GM19455 (cell line): ENCODE data around the gene RAPSN.

Experiments
- ATAC-seq: cut with Tn5 transposase; IDR thresholded peaks from one replicate; pipeline ENCODE4 v1.9.1; 2021; ENCODE audit not compliant: unreplicated experiment

The RAPSN gene

DNA sequence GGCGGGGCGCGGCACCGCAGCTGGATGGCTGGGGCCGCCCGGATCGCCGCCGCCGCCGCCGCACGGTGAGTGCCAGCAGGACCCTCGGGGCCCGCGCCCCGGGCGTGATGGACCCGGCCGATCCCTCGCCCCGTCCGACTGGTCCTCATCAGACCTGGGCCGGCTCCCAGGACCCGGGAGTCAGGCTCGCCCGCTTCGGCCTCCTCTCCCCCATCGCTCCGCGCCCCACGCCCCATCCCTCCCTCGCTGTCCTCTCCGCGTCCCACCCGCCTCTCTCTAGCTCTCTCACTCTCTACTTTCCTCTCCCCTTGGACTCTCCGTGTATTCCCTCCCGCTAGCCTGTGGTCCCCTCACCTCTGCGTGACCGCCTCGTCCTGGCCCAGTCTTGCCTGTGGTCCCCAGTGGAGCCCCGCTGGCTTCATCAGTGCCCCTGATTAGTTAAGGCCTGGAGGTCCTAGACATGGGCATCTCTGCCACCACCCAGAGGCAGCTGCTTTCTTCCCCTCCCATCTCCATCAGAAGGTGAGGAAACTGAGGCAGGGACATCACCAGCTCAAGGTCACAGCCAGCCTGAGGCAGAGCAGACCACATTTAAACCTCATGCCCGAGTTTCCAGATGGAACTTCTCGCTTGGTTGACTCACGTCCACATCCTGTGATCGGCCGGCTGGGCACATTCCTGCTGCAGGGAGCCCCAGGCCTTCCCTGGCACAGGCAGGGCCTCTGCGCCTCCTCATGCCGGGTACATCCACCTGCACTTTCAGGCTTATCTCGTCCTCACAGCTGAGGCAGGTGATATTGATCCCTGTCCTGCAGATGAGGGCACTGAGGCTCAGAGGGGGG, 40.1 kb downstream of the RAPSN start:
- peak; percentile 13 for ATAC-seq

DNA sequence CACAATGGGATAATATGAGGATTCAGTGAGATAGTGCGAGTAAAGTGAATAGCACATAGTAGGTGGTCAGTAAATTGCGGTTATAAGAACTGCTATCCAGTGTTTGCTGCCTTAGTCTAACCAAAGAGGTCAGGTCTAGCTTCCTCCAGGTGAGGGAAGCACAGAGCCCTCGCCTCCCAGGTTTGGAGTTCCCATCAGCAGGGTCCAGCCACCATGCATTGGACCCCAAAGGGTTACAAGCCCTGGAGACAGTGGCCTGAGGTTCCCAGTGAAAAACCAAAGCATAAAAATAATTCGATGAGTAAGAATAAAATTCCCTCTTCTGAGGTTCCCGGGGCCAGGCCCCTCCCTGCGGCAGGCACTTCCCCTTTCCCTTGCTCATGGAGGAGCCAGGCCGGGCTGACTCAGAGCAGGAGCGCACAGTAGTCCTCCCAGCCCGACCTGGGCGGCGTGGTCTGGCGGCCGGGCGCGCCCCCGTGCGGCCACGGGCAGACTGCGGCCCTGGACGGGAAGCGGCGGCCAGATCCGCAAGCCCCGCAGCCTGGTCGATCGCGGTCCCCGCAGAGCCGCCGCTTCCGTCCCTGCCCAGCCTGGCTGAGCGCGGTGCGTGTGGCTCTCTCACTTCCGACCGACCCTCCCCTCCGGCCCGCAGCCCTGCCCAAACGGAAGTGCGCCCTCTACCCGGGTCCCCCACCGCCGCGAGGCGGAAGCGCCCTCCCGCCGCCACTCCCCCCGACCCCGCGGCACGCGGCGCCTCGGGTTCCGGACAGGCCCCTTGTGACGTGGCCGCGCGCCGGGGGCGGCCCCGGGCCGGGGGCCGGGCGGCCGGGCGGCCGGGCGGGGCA, 41.0 kb downstream of the RAPSN start, which contains the start of gene SLC39A13:
Gene SLC39A13 (plus strand): TSS at position 845 of the 845 bp plus-strand sequence. CDS start 1,505 bp downstream, outside the sequence.
- peak; percentile 80 for ATAC-seq

DNA sequence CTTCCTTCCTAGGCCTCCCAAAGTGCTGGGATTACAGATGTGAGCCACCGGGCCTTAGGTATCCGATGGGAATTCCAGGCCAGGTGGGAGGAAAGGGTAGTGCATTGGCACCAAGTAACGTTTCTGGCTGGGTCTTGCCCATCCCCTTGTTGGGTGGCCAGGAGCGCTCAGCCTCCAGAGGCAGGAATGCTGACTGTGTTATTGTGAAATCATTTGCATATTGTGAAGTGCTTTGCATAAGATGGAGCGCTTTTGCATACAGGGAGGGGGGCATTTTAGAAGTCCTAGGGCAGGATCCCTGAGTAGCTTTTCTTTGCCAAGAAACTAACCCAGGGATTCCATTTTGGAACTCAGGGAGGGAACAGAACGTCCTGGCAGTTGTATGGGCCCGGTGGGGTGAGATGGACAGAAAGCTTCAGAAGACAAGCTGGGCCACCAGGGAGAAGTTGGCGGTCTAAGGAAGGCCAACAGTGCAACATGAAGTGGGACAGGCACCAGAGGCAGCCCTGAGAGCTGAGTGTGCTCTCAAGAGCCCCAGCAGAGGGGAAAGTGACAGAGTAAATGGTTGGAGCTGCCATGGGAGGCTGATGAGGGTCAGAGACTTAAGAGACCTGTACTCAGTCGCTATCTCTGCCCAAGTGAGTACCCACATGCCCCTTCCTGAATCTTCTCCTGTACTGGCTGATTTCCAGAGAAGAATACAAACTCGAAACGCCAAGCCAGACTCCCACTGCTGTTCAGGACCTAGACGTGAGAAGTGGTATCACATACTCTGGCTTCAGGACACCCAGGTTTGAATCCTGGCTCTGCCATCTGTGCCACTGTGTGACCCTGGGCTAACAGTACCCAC, 41.8 kb downstream of the RAPSN start:
- no peak for ATAC-seq

DNA sequence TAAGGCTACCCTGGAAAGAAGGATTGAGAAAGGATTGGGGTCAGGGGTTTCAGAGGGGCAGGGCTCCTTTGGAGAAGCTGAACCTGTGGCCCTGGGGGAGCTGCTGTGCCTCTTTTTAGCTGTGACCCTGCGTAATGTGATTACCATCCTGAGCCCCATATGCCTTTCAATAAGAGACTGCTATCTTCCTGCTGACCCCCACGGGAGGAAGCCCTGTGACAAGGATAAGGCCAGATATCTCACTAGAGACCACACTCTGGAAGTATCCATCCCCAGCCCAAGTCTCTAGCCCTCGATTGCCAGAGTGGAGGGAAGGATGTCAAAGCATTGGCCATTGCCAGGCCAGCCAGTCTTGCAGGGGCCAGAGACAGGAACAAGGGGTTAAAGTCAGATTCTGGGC, 45.4 kb downstream of the RAPSN start:
- no peak for ATAC-seq

DNA sequence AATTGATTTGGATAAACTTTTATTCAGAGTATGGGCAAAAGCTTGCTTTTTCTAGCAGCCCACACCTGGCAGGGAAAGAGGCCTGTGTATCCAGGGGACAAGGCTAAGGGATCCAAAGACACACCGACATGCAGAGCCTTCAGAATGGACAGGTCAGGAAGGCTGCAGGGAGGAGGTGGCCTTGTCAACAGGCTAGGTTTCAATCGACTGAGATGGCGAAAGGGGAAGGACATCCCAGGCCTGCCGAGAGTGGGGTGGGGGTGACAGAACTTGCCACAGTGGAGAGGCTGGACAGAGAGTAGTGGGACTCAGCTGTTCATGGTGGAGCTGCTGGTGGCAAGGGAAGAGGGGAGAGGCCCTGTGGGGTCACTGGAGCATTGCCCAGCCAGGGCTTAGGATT, 45.8 kb downstream of the RAPSN start:
- no peak for ATAC-seq

DNA sequence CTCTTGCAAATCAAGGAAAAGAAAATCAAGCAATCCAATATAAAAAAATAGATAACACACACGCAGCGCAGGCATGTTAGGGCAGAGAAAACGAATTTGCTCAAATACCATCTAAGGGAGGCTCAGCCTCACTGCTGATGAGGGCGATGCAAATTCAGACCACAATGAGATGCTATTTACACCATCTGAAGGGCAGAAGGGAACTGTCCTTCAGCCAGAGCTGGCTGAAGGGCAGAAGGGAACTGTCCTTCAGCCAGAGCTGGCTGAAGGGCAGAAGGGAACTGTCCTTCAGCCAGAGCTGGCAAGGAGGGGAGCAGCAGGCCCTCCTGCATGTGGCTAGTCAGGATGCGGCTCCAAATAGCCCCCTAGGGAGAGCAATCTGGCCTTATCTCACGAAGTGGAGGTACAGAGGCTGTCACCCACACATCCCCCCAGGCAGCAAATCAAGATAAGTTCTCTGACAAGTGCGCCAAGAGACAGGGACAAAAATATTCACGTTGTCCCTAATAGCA, 48.1 kb downstream of the RAPSN start:
- ATAC-seq: peak; percentile 66

DNA sequence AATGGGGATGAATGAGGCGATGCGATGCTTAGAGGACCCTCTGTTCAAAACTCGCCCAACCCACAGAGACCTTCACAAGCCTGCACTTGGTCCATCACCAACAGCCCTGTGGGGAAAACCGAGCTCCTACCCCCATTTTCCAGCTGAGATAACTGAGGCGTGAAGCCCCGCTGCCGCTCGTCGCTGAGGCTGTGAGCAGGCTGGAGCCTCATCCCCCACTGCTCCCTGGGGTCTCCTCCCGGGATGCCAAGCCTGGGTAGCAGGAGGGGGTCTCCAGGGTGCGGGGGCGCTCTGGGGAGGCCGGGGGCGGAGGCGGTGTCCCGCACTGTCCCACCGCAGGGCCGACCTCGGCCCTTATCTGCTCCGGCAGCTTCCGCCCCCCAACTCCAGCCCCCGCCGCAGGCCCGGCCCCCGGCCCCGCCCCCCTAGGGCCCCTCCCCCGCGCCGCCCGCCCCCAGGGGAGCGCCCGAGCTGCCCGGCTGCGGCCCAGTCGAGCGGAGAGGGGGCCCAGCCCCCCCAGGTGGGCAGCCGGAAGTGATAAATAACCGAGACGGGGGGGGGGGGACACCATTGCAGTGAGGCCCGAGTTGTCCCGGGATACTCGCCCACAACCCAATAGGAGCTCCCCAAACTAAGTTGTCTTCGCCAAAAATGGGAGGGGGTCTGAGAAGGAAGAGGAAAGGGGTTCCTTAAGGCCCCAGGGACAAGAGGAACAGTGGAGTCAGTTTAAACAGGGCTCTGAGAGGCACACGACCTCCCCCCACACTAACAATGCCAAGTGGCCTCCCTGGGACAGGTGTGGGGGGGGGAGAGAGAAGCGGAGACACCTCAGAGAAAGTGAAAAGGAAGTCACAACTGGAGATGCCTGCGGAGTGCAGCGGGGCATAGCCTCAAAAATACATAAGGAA, 48.8 kb downstream of the RAPSN start:
- peak; percentile 48 for ATAC-seq

DNA sequence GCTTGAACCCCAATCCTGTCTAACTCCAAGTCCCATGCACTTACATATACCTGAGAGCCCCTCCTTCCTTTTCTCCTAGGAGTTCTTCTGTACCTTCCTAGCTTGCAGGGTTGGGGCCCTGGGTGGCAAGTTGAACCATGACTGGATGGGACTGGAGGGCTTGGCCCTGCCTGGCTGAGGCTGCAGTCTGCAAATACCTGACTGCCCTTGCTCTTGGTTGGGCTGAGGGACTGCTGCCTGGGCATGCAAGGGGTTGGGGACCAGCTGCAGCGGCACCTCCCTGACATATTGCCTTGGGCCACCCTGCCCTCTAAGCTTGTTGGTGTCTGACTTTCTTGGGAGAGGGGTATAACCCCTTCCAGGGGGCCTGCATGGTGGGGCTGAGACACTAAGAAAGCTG, 50.4 kb downstream of the RAPSN start:
- ATAC-seq: no peak

DNA sequence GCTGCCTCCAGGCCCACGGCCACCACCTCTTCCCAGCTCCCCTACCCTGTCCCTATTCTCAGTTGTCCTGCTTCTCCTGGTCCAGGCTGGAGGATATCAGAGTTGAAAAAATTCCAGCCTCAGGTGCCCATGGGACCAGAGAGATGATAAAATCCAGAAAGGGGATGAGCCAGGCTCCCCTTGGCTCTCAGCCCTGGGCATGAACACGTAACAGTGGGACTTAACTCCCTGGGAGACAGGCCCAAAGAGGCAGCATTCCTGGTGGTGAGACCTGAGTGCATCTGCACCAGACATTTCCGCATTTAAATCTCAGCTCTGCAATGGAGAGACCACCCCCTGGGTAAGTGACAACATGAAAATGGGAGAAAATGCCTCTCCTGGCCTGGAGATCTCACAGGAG, 50.9 kb downstream of the RAPSN start:
- ATAC-seq: no peak

DNA sequence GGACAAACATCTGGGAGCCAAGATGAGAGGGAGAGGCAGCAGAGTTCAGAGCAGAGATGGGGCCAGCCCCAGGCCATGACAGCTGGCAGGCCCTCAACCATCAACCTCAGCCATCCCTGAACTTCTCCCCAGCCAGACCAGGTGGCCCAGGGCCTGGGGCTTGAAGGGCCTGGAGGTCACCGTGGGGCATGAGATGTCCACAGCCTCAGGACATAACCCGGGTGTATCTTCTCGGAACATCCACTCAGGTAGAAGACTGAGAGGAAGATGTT, 53.0 kb downstream of the RAPSN start:
- no peak for ATAC-seq

DNA sequence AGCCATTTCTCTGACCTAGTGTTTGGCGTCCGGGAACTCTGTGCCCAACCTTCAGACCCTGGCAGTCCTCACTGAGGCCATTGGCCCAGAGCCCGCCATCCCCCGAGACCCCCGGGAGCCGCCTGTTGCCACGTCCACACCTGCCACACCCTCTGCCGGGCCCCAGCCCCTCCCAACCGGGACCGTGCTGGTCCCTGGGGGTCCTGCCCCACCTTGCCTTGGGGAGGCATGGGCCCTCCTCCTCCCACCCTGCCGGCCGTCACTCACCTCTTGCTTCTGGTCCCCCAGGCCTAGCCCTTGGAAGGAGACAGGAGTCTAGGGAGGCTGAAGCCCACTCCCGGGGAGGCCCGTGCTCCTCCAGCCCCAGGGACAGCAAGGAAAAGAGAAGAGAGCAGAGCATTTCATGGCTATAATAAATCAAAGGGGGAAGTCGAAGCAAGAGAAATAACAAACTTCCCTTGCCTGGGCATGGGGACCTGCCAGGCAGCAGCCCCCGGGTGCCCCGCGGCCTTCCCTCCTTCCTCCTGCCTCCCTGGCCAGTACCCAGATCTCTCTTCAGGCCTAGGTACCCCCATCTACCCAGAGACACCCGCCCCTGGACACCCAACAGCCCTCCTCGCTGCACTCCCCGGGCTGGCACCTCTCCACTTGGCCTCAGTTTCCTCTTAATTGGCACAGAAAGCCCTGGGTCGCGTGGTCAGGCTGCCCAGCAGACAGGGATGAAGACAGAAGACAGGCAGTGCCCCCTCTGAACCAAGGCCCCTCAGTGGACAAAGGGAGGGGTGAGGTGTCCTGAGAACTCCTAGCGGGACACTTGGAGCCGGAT, 53.5 kb downstream of the RAPSN start:
- no peak for ATAC-seq

DNA sequence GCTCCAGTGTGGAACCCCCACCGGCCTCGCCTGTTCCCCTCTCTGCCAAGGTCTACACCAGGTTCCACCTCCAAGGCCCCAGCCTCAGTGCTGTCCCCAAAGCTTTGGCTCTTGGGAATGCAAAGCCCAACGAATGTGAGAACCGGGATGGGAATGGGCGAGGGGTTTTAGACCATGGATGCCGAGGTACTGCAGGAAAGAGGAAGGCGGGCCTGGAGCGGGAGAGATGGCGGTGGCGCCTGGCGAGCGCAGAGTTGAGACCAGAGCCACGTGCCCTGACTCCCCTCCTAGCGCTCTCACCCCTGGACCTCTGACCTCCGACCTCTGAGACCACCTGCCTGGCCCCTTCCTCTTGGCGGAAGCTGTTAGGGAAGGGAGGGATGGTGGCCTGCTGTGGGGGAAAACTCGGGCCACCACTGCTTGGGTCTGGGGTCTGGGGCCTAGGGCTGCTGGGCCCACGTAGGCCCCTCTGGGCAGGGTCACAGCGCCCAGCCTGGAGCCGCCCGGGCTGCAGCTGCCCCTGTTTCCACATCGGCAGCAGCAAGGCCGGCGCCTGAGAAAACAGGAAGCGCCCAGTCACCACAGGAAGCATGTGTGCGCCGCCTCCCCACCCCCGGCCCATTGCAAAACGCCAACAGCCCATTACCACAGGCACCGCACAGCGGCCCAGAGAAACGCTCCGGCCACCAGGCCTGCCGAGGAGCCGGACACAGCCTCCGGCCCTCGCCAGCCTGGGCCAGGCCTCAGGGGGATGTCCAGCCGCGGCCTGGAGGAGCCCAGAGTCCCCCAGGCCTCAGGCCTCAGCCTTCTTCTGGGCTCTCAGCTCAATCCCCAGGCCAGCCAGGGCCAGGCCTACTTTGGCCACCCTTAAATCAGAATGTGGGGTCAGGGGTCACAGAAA, 54.4 kb downstream of the RAPSN start:
- ATAC-seq: no peak

DNA sequence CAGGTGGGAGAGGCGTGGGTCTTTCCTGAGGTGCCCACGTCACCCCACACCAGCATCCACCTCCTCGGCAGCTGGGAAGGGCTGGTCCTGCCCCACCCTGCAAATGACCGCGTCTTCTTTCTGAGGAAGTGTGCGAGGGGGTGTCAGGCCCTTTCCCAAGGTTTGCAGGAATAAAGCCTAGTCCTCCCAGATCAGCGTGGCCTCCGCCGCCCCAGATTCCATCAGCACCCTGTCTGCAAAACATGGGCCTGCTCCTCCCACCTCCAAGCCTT, 55.0 kb downstream of the RAPSN start:
- no peak for ATAC-seq

DNA sequence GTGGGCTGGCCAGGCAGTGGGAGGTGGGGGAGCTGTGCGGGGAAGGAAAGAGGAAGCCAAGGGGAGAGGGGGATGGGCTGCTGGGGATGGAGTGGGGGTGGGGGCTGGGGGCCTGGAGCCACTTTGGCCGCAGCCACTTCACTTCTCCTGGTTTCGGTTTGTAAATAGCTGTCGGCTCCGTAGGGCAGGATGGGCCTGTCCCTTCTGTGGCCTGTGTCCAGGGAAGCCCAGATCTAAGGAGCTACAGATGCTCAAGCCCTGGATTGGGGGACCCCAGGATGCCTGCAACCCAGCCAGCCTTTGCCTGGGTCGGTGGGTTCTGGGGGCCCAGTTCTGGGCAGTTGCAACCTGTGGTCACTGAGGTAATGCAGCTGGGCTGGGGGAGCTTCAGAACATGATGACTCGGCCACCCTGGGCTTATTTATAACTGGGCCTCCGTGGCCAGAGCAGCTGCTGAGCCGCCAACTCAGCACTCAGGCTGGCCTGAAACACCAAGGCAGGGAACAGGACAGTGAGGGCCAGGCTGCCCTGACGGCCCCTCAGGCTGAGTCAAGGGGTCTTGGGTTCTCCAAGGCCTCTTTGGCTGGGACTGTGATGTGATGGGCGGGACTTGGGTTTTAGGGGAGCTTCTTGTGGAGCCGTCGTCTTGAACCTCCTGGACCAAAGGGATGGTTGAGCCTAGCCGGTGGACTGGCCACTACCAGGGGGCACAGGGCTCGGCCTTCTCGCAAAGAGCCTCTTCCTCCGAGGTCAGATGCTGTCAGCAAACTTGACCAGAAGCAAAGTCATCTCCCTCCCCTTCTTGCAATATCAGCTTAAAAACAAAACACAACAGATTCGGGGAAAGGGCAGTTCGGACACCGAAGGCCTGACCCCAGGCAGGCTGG, 55.5 kb downstream of the RAPSN start:
- no peak for ATAC-seq

DNA sequence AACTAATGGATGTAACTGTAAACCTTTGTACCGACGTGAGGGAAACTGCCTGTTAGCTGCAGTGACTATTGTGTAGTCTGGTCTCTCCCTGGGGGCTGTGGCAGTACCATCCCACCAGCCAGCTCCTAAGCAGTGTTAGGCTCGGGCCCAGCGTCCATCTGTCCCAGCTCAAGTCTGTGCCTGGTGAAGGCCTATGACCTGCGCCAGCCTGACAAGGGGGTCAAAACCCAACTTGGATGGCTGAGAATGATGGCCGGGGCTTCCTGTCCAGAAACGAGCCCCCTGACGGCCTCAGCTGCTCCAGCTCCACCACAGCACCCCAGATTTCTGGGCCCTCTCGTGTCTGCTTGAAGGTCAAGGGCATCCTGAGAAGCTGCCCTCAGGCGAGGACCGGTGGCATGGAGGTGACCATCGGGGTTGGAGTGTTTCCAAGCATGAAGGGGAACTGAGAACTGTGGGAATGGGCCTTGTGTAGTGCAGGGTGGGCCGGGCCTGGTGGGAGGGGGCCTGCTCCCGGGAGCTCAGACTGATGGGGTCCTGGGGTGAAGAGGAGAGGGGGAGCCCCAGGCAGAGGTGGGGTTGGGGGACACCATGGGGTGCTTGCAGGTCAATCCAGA, 56.3 kb downstream of the RAPSN start:
- ATAC-seq: no peak

DNA sequence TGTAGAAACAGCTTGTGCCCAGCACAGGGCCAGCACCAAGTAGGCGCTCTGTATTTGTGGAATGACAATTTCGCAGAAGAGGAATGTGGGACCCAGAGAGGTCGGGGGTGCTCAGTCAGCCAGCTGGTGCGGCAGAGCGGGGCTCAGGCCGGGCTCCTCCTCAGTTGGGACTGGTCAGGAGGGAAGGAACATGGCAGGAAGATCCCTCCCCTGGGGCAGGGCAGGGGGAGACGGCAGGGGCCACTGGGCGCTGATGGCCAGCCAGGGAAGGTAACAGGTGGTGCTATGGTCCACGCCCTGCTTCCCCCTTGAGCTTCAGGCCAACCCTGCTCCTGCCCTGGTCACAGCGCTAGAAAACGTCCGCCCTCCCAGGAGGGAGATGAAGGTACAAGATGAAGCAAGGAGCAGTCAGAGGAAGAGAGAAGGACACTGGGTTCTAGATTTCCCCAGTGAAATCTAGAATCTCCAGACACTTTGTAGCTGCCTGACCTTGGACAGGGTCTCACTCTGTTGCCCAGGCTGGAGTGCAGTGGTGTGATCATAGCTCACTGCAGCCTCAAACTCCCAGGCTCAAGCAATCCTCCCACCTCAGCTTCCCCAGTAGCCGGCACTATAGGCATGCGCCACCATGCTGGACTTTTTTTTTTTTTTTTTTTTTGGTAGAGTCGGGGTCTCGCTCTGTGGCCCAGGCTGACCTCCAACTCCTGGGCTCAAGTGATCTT, 57.1 kb downstream of the RAPSN start:
- ATAC-seq: no peak
